HAP-1 (cell line): ENCODE data around the gene LMTK2.

Experiments
- DNase-seq, 2 experiments: peaks; one replicate each; pipeline ENCODE4 v3.0.0-alpha.2; 2016 to 2020; ENCODE audit warnings: low spot score in 2 of 2
- H3K27me3 ChIP-seq: fragments of 250-450 bp; sonication (Bioruptor Pico); 2 replicates; pipeline ENCODE4 v1.5.1; 2020; ENCODE audit warnings: low read depth, mild to moderate bottlenecking, moderate library complexity
- H3K36me3 ChIP-seq: fragments of 250-450 bp; sonication (Bioruptor Pico); replicated peaks from 2 replicates; pipeline ENCODE4 v1.5.1; 2020; ENCODE audit warnings: mild to moderate bottlenecking
- H3K4me1 ChIP-seq: fragments of 250-450 bp; sonication (Bioruptor Pico); 2 replicates; pipeline ENCODE4 v1.5.1; 2020; ENCODE audit warnings: mild to moderate bottlenecking
- H3K4me3 ChIP-seq: fragments of 250-450 bp; sonication (Bioruptor Pico); 2 replicates; pipeline ENCODE4 v1.5.1; 2020; ENCODE audit warnings: mild to moderate bottlenecking, moderate library complexity
- H3K9me3 ChIP-seq: fragments of 250-450 bp; sonication (Bioruptor Pico); 2 replicates; pipeline ENCODE4 v1.5.1; 2020; ENCODE audit warnings: mild to moderate bottlenecking, moderate library complexity
- in situ Hi-C: fragments of 300-500 bp; cut with MboI; formaldehyde crosslinking; loops from 3 replicates; pipeline ENCODE4 v1.14.3; 2020; ENCODE audit warnings: low sequenced_read_pairs, inconsistent platforms, mixed read lengths

Gene LMTK2

GRCh38 chr7:98086281-98086718 is 20.4 kb upstream of the LMTK2 start:
- H3K4me3 ChIP-seq, result no peak overlapping the region
- H3K9me3 ChIP-seq, result no peaks in the 10 kb centered on the region
- H3K4me1 ChIP-seq, result no peaks in the 10 kb centered on the region
- H3K36me3 ChIP-seq, result no peaks in the 10 kb centered on the region
- DNase-seq, result no peak
- in situ Hi-C loops, result no loop called here
- H3K27me3 ChIP-seq, result no peaks in the 10 kb centered on the region

- Histone ChIP-seq H3K4me3 (no peak overlapping the region), H3K4me1 (no peaks in the 10 kb centered on the region), H3K27me3 (no peaks in the 10 kb centered on the region), H3K9me3 (0 out of 2 replicates have a peak, but pooled peaks cover 2% of the 10 kb centered on the region), H3K36me3 (no peaks in the 10 kb centered on the region)
- in situ Hi-C loops, result no loop called here
- DNase-seq, result no peak
These were observed 18.6 kb upstream of the LMTK2 start for GRCh38 chr7:98088109-98088508.

- no peaks in the 10 kb centered on the region for H3K36me3 ChIP-seq
- no peak for DNase-seq
- in situ Hi-C loops, result no loop called here
These were observed 16.5 kb upstream of the LMTK2 start for GRCh38 chr7:98090116-98090515.

GRCh38 chr7:98091061-98091460 is 15.6 kb upstream of the LMTK2 start:
- H3K36me3 ChIP-seq, result no peaks in the 10 kb centered on the region

More at GRCh38 chr7:98090116-98090515, 16.5 kb upstream of the LMTK2 start:
- H3K4me1 ChIP-seq, result no peaks in the 10 kb centered on the region
- H3K4me3 ChIP-seq, result no peak overlapping the region
- 0 out of 2 replicates have a peak, but pooled peaks cover 2% of the 10 kb centered on the region for H3K9me3 ChIP-seq
- no peaks in the 10 kb centered on the region for H3K27me3 ChIP-seq

GRCh38 chr7:98091523-98091922 is 15.1 kb upstream of the LMTK2 start:
- no peak for DNase-seq
- H3K4me3 ChIP-seq, result no peak overlapping the region
- no peaks in the 10 kb centered on the region for H3K27me3 ChIP-seq
- H3K4me1 ChIP-seq, result no peaks in the 10 kb centered on the region
- no peaks in the 10 kb centered on the region for H3K36me3 ChIP-seq
- in situ Hi-C loops, result no loop called here
- H3K9me3 ChIP-seq, result 0 out of 2 replicates have a peak, but pooled peaks cover 2% of the 10 kb centered on the region

More at GRCh38 chr7:98091061-98091460, 15.6 kb upstream of the LMTK2 start:
- Histone ChIP-seq H3K4me1 (no peaks in the 10 kb centered on the region), H3K27me3 (no peaks in the 10 kb centered on the region), H3K9me3 (0 out of 2 replicates have a peak, but pooled peaks cover 2% of the 10 kb centered on the region), H3K4me3 (no peak overlapping the region)
- no peak for DNase-seq
- in situ Hi-C loops, result no loop called here

GRCh38 chr7:98097042-98097645 is 9.5 kb upstream of the LMTK2 start:
- Histone ChIP-seq H3K4me3 (no peak overlapping the region), H3K27me3 (no peaks in the 10 kb centered on the region), H3K9me3 (0 out of 2 replicates have a peak, but pooled peaks cover 4% of the 10 kb centered on the region), H3K4me1 (no peaks in the 10 kb centered on the region), H3K36me3 (no peaks in the 10 kb centered on the region)
- in situ Hi-C loops, result no loop called here
- no peak for DNase-seq

- in situ Hi-C loops, result loop anchor here (10.0 kb wide), 1 partner anchor 65 kb away; no protein-coding TSS in a partner anchor
- no peak for DNase-seq
- Histone ChIP-seq H3K4me3 (no peak overlapping the region), H3K9me3 (0 out of 2 replicates have a peak, but pooled peaks cover 2% of the 10 kb centered on the region), H3K4me1 (no peaks in the 10 kb centered on the region), H3K27me3 (no peaks in the 10 kb centered on the region), H3K36me3 (no peaks in the 10 kb centered on the region)
These were observed 6.6 kb upstream of the LMTK2 start for GRCh38 chr7:98100088-98100487.

GRCh38 chr7:98102170-98102569 is 4.5 kb upstream of the LMTK2 start:
- H3K4me3 ChIP-seq, result no peak overlapping the region
- DNase-seq, result no peak
- in situ Hi-C loops, result loop anchor here (10.0 kb wide), 1 partner anchor 63 kb away; no protein-coding TSS in a partner anchor
- H3K27me3 ChIP-seq, result no peaks in the 10 kb centered on the region
- no peaks in the 10 kb centered on the region for H3K4me1 ChIP-seq
- no peaks in the 10 kb centered on the region for H3K36me3 ChIP-seq
- H3K9me3 ChIP-seq, result 0 out of 2 replicates have a peak, but pooled peaks cover 2% of the 10 kb centered on the region

- Histone ChIP-seq H3K4me3 (no peak overlapping the region), H3K9me3 (no peaks in the 10 kb centered on the region), H3K4me1 (peaks cover 18% of the 10 kb centered on the region), H3K27me3 (no peaks in the 10 kb centered on the region), H3K36me3 (no peaks in the 10 kb centered on the region)
- in situ Hi-C loops, result loop anchor here (10.0 kb wide), 1 partner anchor 59 kb away; no protein-coding TSS in a partner anchor
- no peak for DNase-seq
These were observed 619 bp upstream of the LMTK2 start for GRCh38 chr7:98105942-98106544.

GRCh38 chr7:98107313-98107721 is 655 bp downstream of the LMTK2 start:
- H3K4me3 ChIP-seq, result peak overlapping the region; percentile 91
- in situ Hi-C loops, result loop anchor here (10.0 kb wide), 1 partner anchor 57 kb away; no protein-coding TSS in a partner anchor
- peak; percentile 20 to 26 for DNase-seq
- H3K9me3 ChIP-seq, result no peaks in the 10 kb centered on the region
- no peaks in the 10 kb centered on the region for H3K36me3 ChIP-seq
- peaks cover 18% of the 10 kb centered on the region for H3K4me1 ChIP-seq
- no peaks in the 10 kb centered on the region for H3K27me3 ChIP-seq

- H3K36me3 ChIP-seq, result no peaks in the 10 kb centered on the region
- no peak for DNase-seq
- H3K27me3 ChIP-seq, result no peaks in the 10 kb centered on the region
- in situ Hi-C loops, result no loop called here
- H3K4me3 ChIP-seq, result no peak overlapping the region
- no peaks in the 10 kb centered on the region for H3K9me3 ChIP-seq
- peaks cover 18% of the 10 kb centered on the region for H3K4me1 ChIP-seq
These were observed 3.8 kb downstream of the LMTK2 start for GRCh38 chr7:98110249-98111022.

- no peak for DNase-seq
- H3K4me1 ChIP-seq, result peaks cover 18% of the 10 kb centered on the region
- no peak overlapping the region for H3K4me3 ChIP-seq
- no peaks in the 10 kb centered on the region for H3K36me3 ChIP-seq
- in situ Hi-C loops, result no loop called here
- H3K9me3 ChIP-seq, result no peaks in the 10 kb centered on the region
- no peaks in the 10 kb centered on the region for H3K27me3 ChIP-seq
These were observed 5.4 kb downstream of the LMTK2 start for GRCh38 chr7:98112077-98112476.

- Histone ChIP-seq H3K36me3 (no peaks in the 10 kb centered on the region), H3K27me3 (no peaks in the 10 kb centered on the region), H3K4me3 (no peak overlapping the region), H3K4me1 (no peaks in the 10 kb centered on the region), H3K9me3 (no peaks in the 10 kb centered on the region)
- in situ Hi-C loops, result no loop called here
- DNase-seq, result no peak
These were observed 9.3 kb downstream of the LMTK2 start for GRCh38 chr7:98115746-98116525.
